Frontal cortex (tissue), 4 donors: ENCODE results near the gene SPAG16. TPM values are rescaled to one million over a fixed set of nuclear protein-coding genes. Genes with fewer than 3 reads are reported as not detected.

ENCODE experiments used
- DNase-seq, 2 donors: peaks; one replicate each; pipeline ENCODE4 v3.0.0; 2012; ENCODE audit warnings: low spot score in 2 of 2
- FAIRE-seq: peaks from 2 replicates; lab custom pipeline; 2012; peaks lifted over from hg19 to GRCh38; lab: Jason Lieb, UNC
- total RNA-seq: library from RNA; depleted of rRNA; stranded (reverse); fragments of >200 nt; gene quantifications from one replicate; pipeline ENCODE4 v1.2.3, GENCODE V29; 2014
- donor health status: control.
- donor health status: control.
- donor health status: control.

The SPAG16 gene
- total RNA-seq, 1 donor from 2014 or later = 87.6 TPM

- FAIRE-seq (no peak), DNase-seq (no peak)
Measured at GRCh38 chr2:214294426-214294825, 1010.2 kb downstream of the SPAG16 start.

DNA sequence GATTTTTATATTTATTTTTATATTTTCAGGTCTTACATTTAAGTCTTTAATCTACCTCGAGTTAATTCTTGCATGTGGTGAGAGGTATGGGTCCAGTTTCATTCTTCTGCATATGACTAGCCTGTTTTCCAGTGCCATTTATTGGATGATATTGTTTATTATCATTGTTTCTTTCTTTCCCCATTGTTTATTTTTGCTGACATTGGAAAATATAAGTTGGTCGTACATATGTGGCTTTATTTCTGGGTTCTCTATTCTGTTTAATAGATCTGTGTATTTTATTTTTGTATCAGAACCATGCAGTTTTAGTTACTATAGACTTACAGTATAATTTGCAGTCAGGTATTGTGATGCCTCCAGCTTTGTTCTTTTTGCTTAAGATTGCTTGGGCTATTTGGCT, 1013.2 kb downstream of the SPAG16 start:
- DNase-seq (no peak), FAIRE-seq (no peak)

- no peak for DNase-seq
Measured at GRCh38 chr2:214310319-214310718, 1026.1 kb downstream of the SPAG16 start.

GRCh38 chr2:214311031-214311533, 1026.8 kb downstream of the SPAG16 start:
- FAIRE-seq (no peak), DNase-seq (no peak)

More at GRCh38 chr2:214310319-214310718, 1026.1 kb downstream of the SPAG16 start:
- FAIRE-seq = no peak

DNA sequence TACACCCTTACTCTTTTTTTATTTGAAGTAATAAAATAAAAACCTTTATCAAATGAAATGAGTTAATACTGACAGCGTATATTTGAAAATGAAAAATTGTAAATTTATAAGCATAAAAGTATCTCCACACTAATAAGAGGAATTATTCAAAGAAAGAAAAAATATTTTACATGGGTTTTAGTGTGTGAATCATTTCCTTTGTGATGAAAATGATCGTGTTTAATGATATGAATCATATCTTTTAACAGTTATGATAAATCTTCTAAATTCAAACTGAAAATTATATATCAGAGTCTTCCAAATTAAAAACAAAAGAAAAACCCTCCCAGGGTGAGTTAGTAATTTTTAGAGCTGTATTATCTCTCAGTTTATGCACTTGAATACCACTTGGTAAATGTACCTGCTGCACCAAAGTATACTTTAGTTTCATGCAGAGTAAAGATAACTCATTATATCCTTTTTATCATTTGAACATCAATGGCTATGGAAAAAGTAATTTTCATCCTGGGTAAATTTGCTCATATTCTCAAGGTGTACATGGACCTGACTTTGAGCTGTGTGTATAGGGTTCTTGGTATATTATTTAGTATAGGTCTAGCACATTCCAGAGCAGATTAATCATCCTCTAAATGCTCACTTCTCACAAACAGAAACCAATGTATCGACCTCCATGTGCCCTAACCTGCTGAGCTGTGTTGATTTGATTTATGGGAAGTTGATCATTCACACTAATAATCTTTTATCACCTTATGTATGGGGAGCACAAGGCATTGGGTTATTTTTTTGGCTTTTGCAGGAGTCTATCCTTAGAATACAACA, 1027.9 kb downstream of the SPAG16 start:
- FAIRE-seq (no peak), DNase-seq (no peak)

GRCh38 chr2:214315324-214315723, 1031.1 kb downstream of the SPAG16 start:
- FAIRE-seq = no peak

GRCh38 chr2:214320211-214320610, 1035.9 kb downstream of the SPAG16 start:
- FAIRE-seq (no peak), DNase-seq (no peak)

More at GRCh38 chr2:214315324-214315723, 1031.1 kb downstream of the SPAG16 start:
- no peak for DNase-seq

DNA sequence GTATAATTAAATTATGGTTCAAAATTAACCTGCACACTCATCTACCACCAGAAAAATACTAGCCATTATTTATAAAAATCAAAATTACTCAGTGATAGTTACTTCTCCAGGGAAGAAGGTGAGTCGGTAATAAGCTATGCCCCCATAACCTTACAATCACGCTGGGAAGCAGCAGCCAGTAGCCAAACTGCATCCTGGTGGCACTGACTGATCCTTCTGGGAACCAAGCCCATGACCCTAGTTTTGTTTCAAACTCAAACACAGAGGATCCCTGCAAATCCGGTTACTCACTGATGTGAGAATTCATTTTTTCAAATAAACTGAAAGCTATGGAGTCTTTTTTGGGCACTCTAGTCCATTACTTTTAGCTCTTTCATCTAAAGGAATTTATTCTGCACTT, 1038.4 kb downstream of the SPAG16 start:
- FAIRE-seq = no peak

GRCh38 chr2:214325404-214325803, 1041.1 kb downstream of the SPAG16 start:
- DNase-seq (no peak), FAIRE-seq (no peak)

More for the DNA sequence above, 1038.4 kb downstream of the SPAG16 start:
- DNase-seq = no peak

GRCh38 chr2:214328941-214329340, 1044.7 kb downstream of the SPAG16 start:
- DNase-seq = peak; percentile 33 to 41
- FAIRE-seq = peak; percentile 98

DNA sequence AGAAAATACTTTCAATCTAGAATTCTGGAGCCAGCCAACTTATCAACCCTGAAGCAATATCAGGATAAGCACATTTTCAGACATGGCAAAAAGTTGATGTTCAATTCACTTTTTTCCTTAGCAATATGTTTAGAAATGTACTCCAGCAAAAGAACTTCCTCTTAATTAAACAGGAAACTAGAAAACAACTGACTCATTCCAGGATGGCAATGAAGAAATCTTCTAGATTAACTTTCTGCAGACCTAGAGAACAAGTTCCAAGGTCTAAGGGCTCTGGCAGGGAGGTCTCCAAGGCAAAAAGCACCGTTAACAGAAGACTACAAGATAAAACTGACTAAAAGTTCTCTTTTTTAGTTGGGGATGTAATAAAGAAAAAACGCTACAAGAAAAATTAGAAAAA, 1057.4 kb downstream of the SPAG16 start:
- no peak for FAIRE-seq

GRCh38 chr2:214358506-214358905, 1074.2 kb downstream of the SPAG16 start:
- DNase-seq (no peak), FAIRE-seq (no peak)

More for the DNA sequence above, 1057.4 kb downstream of the SPAG16 start:
- no peak for DNase-seq

GRCh38 chr2:214361116-214361515, 1076.9 kb downstream of the SPAG16 start:
- FAIRE-seq (no peak), DNase-seq (no peak)

DNA sequence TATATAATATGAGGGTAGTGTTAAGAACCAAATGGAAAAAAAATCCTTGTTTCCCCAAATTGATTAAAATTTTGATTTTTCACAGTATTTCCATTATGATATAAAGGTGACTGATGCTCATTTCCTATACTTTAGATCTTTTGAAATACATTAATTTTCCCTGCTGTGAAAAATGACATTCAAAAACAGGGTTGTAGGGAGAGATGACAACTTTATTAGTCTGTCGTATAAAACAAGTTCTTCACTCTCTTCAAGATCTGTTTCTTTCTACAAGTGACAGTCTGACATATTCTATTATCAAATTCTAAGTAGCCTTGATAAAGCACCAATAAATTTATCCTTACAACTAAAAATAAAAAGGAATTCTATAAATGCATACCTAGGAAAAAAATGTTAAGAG, 1081.3 kb downstream of the SPAG16 start:
- no peak for FAIRE-seq
- no peak for DNase-seq

- no peak for FAIRE-seq
Measured at GRCh38 chr2:214367171-214367570, 1082.9 kb downstream of the SPAG16 start.

GRCh38 chr2:214376618-214377285, 1092.5 kb downstream of the SPAG16 start:
- FAIRE-seq (no peak), DNase-seq (no peak)

More at GRCh38 chr2:214367171-214367570, 1082.9 kb downstream of the SPAG16 start:
- DNase-seq = no peak

DNA sequence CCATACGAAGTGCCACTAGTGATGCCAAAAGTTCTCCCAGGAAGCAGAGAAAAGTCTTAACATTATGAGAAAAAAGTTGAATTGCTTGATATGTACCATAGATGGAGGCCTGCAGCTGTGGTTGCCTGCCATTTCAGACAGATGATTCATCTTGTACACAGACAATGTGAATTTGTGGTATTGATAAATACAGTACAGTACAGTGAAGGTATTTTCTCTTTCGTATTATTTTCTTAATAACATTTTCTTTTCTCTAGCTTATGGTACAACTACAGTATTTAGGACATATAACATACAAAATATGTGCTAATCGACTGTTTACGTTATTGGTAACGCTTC, 1093.0 kb downstream of the SPAG16 start:
- no peak for FAIRE-seq

GRCh38 chr2:214378455-214379103, 1094.3 kb downstream of the SPAG16 start:
- no peak for DNase-seq
- FAIRE-seq = no peak

More for the DNA sequence above, 1093.0 kb downstream of the SPAG16 start:
- DNase-seq = no peak

- FAIRE-seq = no peak
- no peak for DNase-seq
Measured at GRCh38 chr2:214379227-214379626, 1095.0 kb downstream of the SPAG16 start.

DNA sequence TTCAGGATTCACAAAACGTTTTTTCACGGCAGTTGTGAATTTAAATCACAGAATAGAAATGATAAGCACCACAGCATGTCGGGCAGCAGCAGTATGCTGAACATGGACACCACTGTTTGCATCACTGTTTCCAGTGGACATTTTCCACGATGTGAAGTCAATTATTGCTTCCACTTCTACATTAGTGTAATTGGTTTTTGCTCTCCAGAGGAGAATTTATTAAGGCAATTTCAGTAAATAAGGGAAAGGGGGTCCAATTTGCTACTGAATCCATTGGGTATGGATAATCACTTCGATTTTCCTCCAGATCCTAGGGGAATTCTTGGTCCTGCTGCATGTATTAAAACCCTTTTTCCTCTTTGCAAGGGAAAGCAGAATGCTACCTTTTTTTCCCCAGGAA, 1096.4 kb downstream of the SPAG16 start:
- FAIRE-seq (no peak), DNase-seq (no peak)
